ENCODE data around the gene PARL.

DNA sequence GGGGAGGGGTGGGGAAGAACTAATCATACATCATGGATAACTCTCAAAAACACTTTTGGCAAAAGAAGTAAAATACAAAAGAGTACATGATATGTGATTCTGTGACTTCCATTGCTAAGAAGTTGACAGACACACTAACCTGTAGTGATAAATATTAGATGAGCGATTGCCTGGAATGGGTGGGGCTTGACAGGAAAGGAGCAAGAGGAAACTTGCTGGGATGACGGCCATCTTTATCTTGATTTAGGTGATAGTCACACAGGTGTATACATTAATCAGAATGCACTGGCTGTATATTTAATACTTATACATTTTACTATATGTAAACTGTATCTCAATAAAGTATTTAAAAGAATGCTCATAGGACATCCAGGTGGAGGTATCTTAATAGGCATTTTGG is 13.1 kb downstream of the PARL start:
- TF ChIP-seq, protein P1, sequence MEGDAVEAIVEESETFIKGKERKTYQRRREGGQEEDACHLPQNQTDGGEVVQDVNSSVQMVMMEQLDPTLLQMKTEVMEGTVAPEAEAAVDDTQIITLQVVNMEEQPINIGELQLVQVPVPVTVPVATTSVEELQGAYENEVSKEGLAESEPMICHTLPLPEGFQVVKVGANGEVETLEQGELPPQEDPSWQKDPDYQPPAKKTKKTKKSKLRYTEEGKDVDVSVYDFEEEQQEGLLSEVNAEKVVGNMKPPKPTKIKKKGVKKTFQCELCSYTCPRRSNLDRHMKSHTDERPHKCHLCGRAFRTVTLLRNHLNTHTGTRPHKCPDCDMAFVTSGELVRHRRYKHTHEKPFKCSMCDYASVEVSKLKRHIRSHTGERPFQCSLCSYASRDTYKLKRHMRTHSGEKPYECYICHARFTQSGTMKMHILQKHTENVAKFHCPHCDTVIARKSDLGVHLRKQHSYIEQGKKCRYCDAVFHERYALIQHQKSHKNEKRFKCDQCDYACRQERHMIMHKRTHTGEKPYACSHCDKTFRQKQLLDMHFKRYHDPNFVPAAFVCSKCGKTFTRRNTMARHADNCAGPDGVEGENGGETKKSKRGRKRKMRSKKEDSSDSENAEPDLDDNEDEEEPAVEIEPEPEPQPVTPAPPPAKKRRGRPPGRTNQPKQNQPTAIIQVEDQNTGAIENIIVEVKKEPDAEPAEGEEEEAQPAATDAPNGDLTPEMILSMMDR (IDR thresholded peaks at IDR 0.05; ENCODE audit: low read depth, low read length): no peak
- no peak for TF ChIP-seq EZH2phosphoT487 (IDR thresholded peaks at IDR 0.05; ENCODE audit: low read depth)

All from OCI-LY3 (cell line).